Liver (tissue), 9 donors: ENCODE results near the gene NUDT14. TPM values are rescaled to one million over a fixed set of nuclear protein-coding genes. Genes with fewer than 3 reads are reported as not detected.

Source experiments
- DNase-seq: peaks from one replicate; pipeline ENCODE4 v3.0.0-alpha.2; 2017; ENCODE audit warnings: low spot score
- H3K27ac ChIP-seq, 2 donors: one replicate each; pipeline ENCODE4 v1.7.0; 2013; ENCODE audit warnings: inconsistent platforms in 2 of 2, low read length in 2 of 2, control low read depth in 1 of 2, low read depth in 1 of 2, mild to moderate bottlenecking in 1 of 2
- H3K27me3 ChIP-seq, 4 donors: one replicate each; pipeline versions ENCODE4 v1.6.1 to v1.7.0; 2013; ENCODE audit warnings: low read length in 3 of 4, inconsistent platforms in 1 of 4, mild to moderate bottlenecking in 1 of 4, moderate library complexity in 1 of 4; ENCODE audit not compliant: control insufficient read depth in 4 of 4, insufficient read depth in 4 of 4
- H3K36me3 ChIP-seq, 4 donors: one replicate each; pipeline versions ENCODE4 v1.6.1 to v1.7.0; 2013; ENCODE audit warnings: low read length in 3 of 4, mild to moderate bottlenecking in 3 of 4, low read depth in 1 of 4, moderate library complexity in 1 of 4; ENCODE audit not compliant: control insufficient read depth in 4 of 4, insufficient read depth in 3 of 4
- H3K4me1 ChIP-seq, 4 donors: one replicate each; pipeline versions ENCODE4 v1.6.1 to v1.7.0; 2013; ENCODE audit warnings: low read length in 3 of 4, mild to moderate bottlenecking in 3 of 4, moderate library complexity in 1 of 4; ENCODE audit not compliant: control insufficient read depth in 4 of 4, insufficient read depth in 4 of 4
- H3K4me3 ChIP-seq, 3 donors: one replicate each; pipeline versions ENCODE4 v1.6.1 to v1.7.0; 2013; ENCODE audit warnings: low read length in 3 of 3, control low read depth in 1 of 3, low read depth in 1 of 3, mild to moderate bottlenecking in 1 of 3
- H3K9ac ChIP-seq, 2 donors: one replicate each; pipeline ENCODE4 v1.7.0; 2013; ENCODE audit warnings: low read length in 2 of 2, mild to moderate bottlenecking in 2 of 2, moderate library complexity in 2 of 2, control low read depth in 1 of 2, low read depth in 1 of 2
- H3K9me3 ChIP-seq, 4 donors: one replicate each; pipeline versions ENCODE4 v1.6.1 to v1.7.0; 2013; ENCODE audit warnings: low read length in 3 of 4; ENCODE audit not compliant: control insufficient read depth in 4 of 4
- CTCF ChIP-seq: fragments of 150-350 bp; IDR thresholded peaks from 2 replicates; pipeline ENCODE4 v1.5.1; 2017; ENCODE audit warnings: improper control_type of control experiment, low read depth, low read length; ENCODE audit not compliant: missing input control
- MAX ChIP-seq: IDR thresholded peaks from 2 replicates; pipeline ENCODE4 v1.6.1; 2016; ENCODE audit warnings: antibody characterized with exemption
- NR2F2 ChIP-seq: IDR thresholded peaks from 2 replicates; pipeline ENCODE4 v1.6.1; 2016; ENCODE audit warnings: antibody characterized with exemption
- REST ChIP-seq: IDR thresholded peaks from 2 replicates; pipeline ENCODE4 v1.6.1; 2016; ENCODE audit warnings: antibody characterized with exemption, mild to moderate bottlenecking
- WGBS: extraction: QIAGEN DNeasy Blood & Tissue Kit; methylation state at CpG from one replicate; pipeline ENCODE4 v1.1.7; 2013; 5-methylcytosine and 5-hydroxymethylcytosine counted together
- polyA plus RNA-seq, 2 donors: library from polyadenylated mRNA; stranded (reverse) in 1 of 2; unstranded in 1 of 2; fragments of 200-250 nt in 1 of 2; fragments of >200 nt in 1 of 2; fragmentation: Nextera tagmentation in 1 of 2; extraction: Ambion mirVana in 1 of 2; gene quantifications; one replicate each; pipeline versions ENCODE4 v1.2.1 to v1.2.3, GENCODE V29; 2013 to 2015
- total RNA-seq, 2 donors: library from RNA; depleted of rRNA; stranded (reverse); fragments of >200 nt; gene quantifications; one replicate each; pipeline ENCODE4 v1.2.3, GENCODE V29; 2014
- donor health status: healthy.
- donor health status: healthy.
- donor health status: healthy.
- donor health status: healthy.
- donor health status: healthy.

Gene NUDT14
- total and polyA plus RNA-seq, 4 donors = 3.8 to 24.2 (median 8.0) TPM

GRCh38 chr14:105193916-105194782 lies 13.0 kb upstream of the NUDT14 start (continued):
- no peak for TF ChIP-seq REST
- TF ChIP-seq CTCF = no peak

- H3K36me3 ChIP-seq = no peaks in the 10 kb centered on the region
- 44% methylated on average over 29 of the region's 29 CpGs for WGBS
- H3K4me3 ChIP-seq = no peak overlapping the region
- no peak for TF ChIP-seq NR2F2
- H3K27ac ChIP-seq = no peak overlapping the region
- peaks cover 0 to 9% (median 0%) of the 10 kb centered on the region in 4 donors for H3K27me3 ChIP-seq
- peaks cover 0 to 2% (median under 1%) of the 10 kb centered on the region in 4 donors for H3K4me1 ChIP-seq
- H3K9ac ChIP-seq = no peak overlapping the region
- H3K9me3 ChIP-seq = peaks cover 0 to 3% (median 0%) of the 10 kb centered on the region in 4 donors
- no peak for DNase-seq
Measured at GRCh38 chr14:105192866-105193731, 12.0 kb upstream of the NUDT14 start.

GRCh38 chr14:105187935-105188524 lies 6.9 kb upstream of the NUDT14 start:
- H3K4me1 ChIP-seq = no peaks in the 10 kb centered on the region
- peaks cover 0 to 4% (median 2%) of the 10 kb centered on the region in 4 donors for H3K9me3 ChIP-seq
- peaks cover 0 to 6% (median 0%) of the 10 kb centered on the region in 4 donors for H3K27me3 ChIP-seq
- H3K36me3 ChIP-seq = no peaks in the 10 kb centered on the region
- TF ChIP-seq MAX = no peak
- no peak overlapping the region for H3K9ac ChIP-seq
- DNase-seq = no peak
- no peak overlapping the region for H3K4me3 ChIP-seq
- no peak overlapping the region for H3K27ac ChIP-seq
- 64% methylated on average over 14 of the region's 14 CpGs for WGBS
